HG02571 (cell line): ENCODE data around the gene RPTOR.

Experiments
- ATAC-seq: cut with Tn5 transposase; IDR thresholded peaks from one replicate; pipeline ENCODE4 v1.9.1; 2021; ENCODE audit warnings: mild to moderate bottlenecking, moderate library complexity; ENCODE audit not compliant: unreplicated experiment

RPTOR gene

GRCh38 chr17:80899402-80900268 lies 355.0 kb downstream of the RPTOR start:
- no peak for ATAC-seq

GRCh38 chr17:80901319-80901718 lies 356.7 kb downstream of the RPTOR start:
- no peak for ATAC-seq

- ATAC-seq, result no peak
Observed at GRCh38 chr17:80902197-80902962, 357.7 kb downstream of the RPTOR start.

GRCh38 chr17:80902963-80903611 lies 358.4 kb downstream of the RPTOR start:
- ATAC-seq, result no peak

- no peak for ATAC-seq
Observed at GRCh38 chr17:80904036-80904753, 359.6 kb downstream of the RPTOR start.

GRCh38 chr17:80905586-80906230 lies 361.1 kb downstream of the RPTOR start:
- no peak for ATAC-seq

- no peak for ATAC-seq
Observed at GRCh38 chr17:80906364-80907259, 362.0 kb downstream of the RPTOR start.

GRCh38 chr17:80907281-80907680 lies 362.6 kb downstream of the RPTOR start:
- ATAC-seq, result no peak

GRCh38 chr17:80908211-80908610 lies 363.6 kb downstream of the RPTOR start:
- no peak for ATAC-seq

GRCh38 chr17:80908776-80909175 lies 364.1 kb downstream of the RPTOR start:
- no peak for ATAC-seq

- no peak for ATAC-seq
Observed at GRCh38 chr17:80909635-80910034, 365.0 kb downstream of the RPTOR start.

- ATAC-seq, result no peak
Observed at GRCh38 chr17:80910043-80910442, 365.4 kb downstream of the RPTOR start.

- no peak for ATAC-seq
Observed at GRCh38 chr17:80912476-80912875, 367.8 kb downstream of the RPTOR start.

GRCh38 chr17:80913928-80914821 lies 369.5 kb downstream of the RPTOR start:
- ATAC-seq, result no peak

GRCh38 chr17:80916246-80916645 lies 371.6 kb downstream of the RPTOR start:
- no peak for ATAC-seq

GRCh38 chr17:80917716-80918560 lies 373.3 kb downstream of the RPTOR start:
- no peak for ATAC-seq

GRCh38 chr17:80918731-80919130 lies 374.1 kb downstream of the RPTOR start:
- ATAC-seq, result no peak
